H9 (cell line): ENCODE results near the gene IFNL3. TPM values are rescaled to one million over a fixed set of nuclear protein-coding genes. Genes with fewer than 3 reads are reported as not detected.
A peak's percentile ranks its signal among the peaks of the same experiment; 100 is the strongest.

Source experiments
- DNase-seq: peaks from one replicate; pipeline ENCODE4 v3.0.0-alpha.2; 2017
- H2AFZ ChIP-seq: one replicate; pipeline ENCODE4 v1.6.1; 2013; ENCODE audit warnings: mild to moderate bottlenecking, low read length, control low read depth, moderate library complexity
- H2AK5ac ChIP-seq: 2 replicates; pipeline ENCODE4 v1.6.1; 2013; ENCODE audit warnings: low read length, control low read depth, mixed read lengths; ENCODE audit not compliant: insufficient read length
- H2BK120ac ChIP-seq: one replicate; pipeline ENCODE4 v1.6.1; 2013; ENCODE audit warnings: low read depth, mild to moderate bottlenecking, low read length, control low read depth, inconsistent platforms; ENCODE audit not compliant: poor library complexity, severe bottlenecking
- H2BK12ac ChIP-seq: 2 replicates; pipeline ENCODE4 v1.6.1; 2013; ENCODE audit warnings: low read length, control low read depth, mixed read lengths, low read depth; ENCODE audit not compliant: insufficient read length
- H2BK15ac ChIP-seq: 2 replicates; pipeline ENCODE4 v1.6.1; 2013; ENCODE audit warnings: low read depth, low read length, control low read depth
- H2BK20ac ChIP-seq: one replicate; pipeline ENCODE4 v1.6.1; 2013; ENCODE audit warnings: low read depth, mild to moderate bottlenecking, low read length, control low read depth, inconsistent platforms; ENCODE audit not compliant: poor library complexity, severe bottlenecking
- H2BK5ac ChIP-seq: 2 replicates; pipeline ENCODE4 v1.6.1; 2013; ENCODE audit warnings: low read length, control low read depth, mixed read lengths; ENCODE audit not compliant: insufficient read length
- H3K14ac ChIP-seq: 2 replicates; pipeline ENCODE4 v1.6.1; 2013; ENCODE audit warnings: low read length, control low read depth; ENCODE audit not compliant: insufficient read depth
- H3K18ac ChIP-seq: 2 replicates; pipeline ENCODE4 v1.6.1; 2013; ENCODE audit warnings: low read depth, mild to moderate bottlenecking, mixed read lengths, low read length, control low read depth; ENCODE audit not compliant: insufficient read length
- H3K23ac ChIP-seq: 2 replicates; pipeline ENCODE4 v1.6.1; 2013; ENCODE audit warnings: low read length, control low read depth, mixed read lengths, low read depth; ENCODE audit not compliant: insufficient read length
- H3K23me2 ChIP-seq: 2 replicates; pipeline ENCODE4 v1.6.1; 2013; ENCODE audit warnings: low read depth, mild to moderate bottlenecking, mixed read lengths, low read length, control low read depth; ENCODE audit not compliant: insufficient read length, poor library complexity, severe bottlenecking
- H3K27ac ChIP-seq: 2 replicates; pipeline ENCODE4 v1.5.1; 2013; ENCODE audit warnings: low read length, control low read depth, mixed read lengths, low read depth; ENCODE audit not compliant: insufficient read length
- H3K27me3 ChIP-seq: 2 replicates; pipeline ENCODE4 v1.6.1; 2013; ENCODE audit warnings: low read length, control low read depth, inconsistent platforms; ENCODE audit not compliant: insufficient read depth
- H3K4ac ChIP-seq: 2 replicates; pipeline ENCODE4 v1.6.1; 2013; ENCODE audit warnings: low read depth, mild to moderate bottlenecking, control low read depth, inconsistent platforms, low read length, moderate library complexity
- H3K4me1 ChIP-seq: 2 replicates; pipeline ENCODE4 v1.6.1; 2013; ENCODE audit warnings: low read length, control low read depth, inconsistent platforms; ENCODE audit not compliant: insufficient read depth
- H3K4me2 ChIP-seq: 2 replicates; pipeline ENCODE4 v1.6.1; 2013; ENCODE audit warnings: low read length, control low read depth, mixed read lengths; ENCODE audit not compliant: insufficient read length, insufficient read depth
- H3K56ac ChIP-seq: 2 replicates; pipeline ENCODE4 v1.6.1; 2013; ENCODE audit warnings: low read depth, mild to moderate bottlenecking, mixed read lengths, low read length, control low read depth; ENCODE audit not compliant: insufficient read length
- H3K79me1 ChIP-seq: 2 replicates; pipeline ENCODE4 v1.6.1; 2013; ENCODE audit warnings: low read depth, mild to moderate bottlenecking, moderate library complexity, low read length, control low read depth, inconsistent platforms; ENCODE audit not compliant: insufficient read depth, poor library complexity, severe bottlenecking
- H3K79me2 ChIP-seq: 2 replicates; pipeline ENCODE4 v1.6.1; 2013; ENCODE audit warnings: low read length, control low read depth, inconsistent platforms; ENCODE audit not compliant: insufficient read depth
- H3K9ac ChIP-seq: 2 replicates; pipeline ENCODE4 v1.6.1; 2013; ENCODE audit warnings: low read length, control low read depth, mixed read lengths; ENCODE audit not compliant: insufficient read length; ENCODE audit errors: extremely low read depth
- H3K9me3 ChIP-seq: one replicate; pipeline ENCODE4 v1.6.1; 2013; ENCODE audit warnings: low read depth, low read length, inconsistent platforms; ENCODE audit not compliant: control insufficient read depth
- H3T11ph ChIP-seq: one replicate; pipeline ENCODE4 v1.6.1; 2013; ENCODE audit warnings: mild to moderate bottlenecking, low read length, control low read depth, inconsistent platforms
- H4K20me1 ChIP-seq: one replicate; pipeline ENCODE4 v1.6.1; 2013; ENCODE audit not compliant: control insufficient read depth, insufficient read length, insufficient read depth
- H4K5ac ChIP-seq: 2 replicates; pipeline ENCODE4 v1.6.1; 2013; ENCODE audit warnings: low read depth, mild to moderate bottlenecking, mixed read lengths, low read length, control low read depth; ENCODE audit not compliant: insufficient read length
- H4K8ac ChIP-seq: replicated peaks from 2 replicates; pipeline ENCODE4 v1.6.1; 2013; ENCODE audit warnings: low read length, control low read depth, mixed read lengths, low read depth; ENCODE audit not compliant: insufficient read length
- H4K91ac ChIP-seq: 2 replicates; pipeline ENCODE4 v1.6.1; 2013; ENCODE audit warnings: low read depth, mild to moderate bottlenecking, moderate library complexity, mixed read lengths, low read length, control low read depth; ENCODE audit not compliant: insufficient read length
- H3K27ac Mint-ChIP-seq, 3 experiments: 2 replicates in 2 of 3; 3 replicates in 1 of 3; pipeline ENCODE4 v1.8.0; 2020 to 2021; ENCODE audit warnings: mixed read lengths in 3 of 3, mild to moderate bottlenecking in 1 of 3, moderate library complexity in 1 of 3
- H3K27me3 Mint-ChIP-seq: 2 replicates; pipeline ENCODE4 v1.8.0; 2021; ENCODE audit warnings: low read depth, mild to moderate bottlenecking, moderate library complexity, mixed read lengths
- H3K36me3 Mint-ChIP-seq, 3 experiments: 2 replicates in 2 of 3; 3 replicates in 1 of 3; pipeline ENCODE4 v1.8.0; 2020 to 2021; ENCODE audit warnings: low read depth in 3 of 3, mixed read lengths in 3 of 3; ENCODE audit not compliant: insufficient read depth in 1 of 3
- H3K4me1 Mint-ChIP-seq, 2 experiments: 2 replicates each; pipeline ENCODE4 v1.8.0; 2020; ENCODE audit warnings: mixed read lengths in 2 of 2
- H3K4me3 Mint-ChIP-seq, 2 experiments: 2 replicates in 1 of 2; 3 replicates in 1 of 2; pipeline ENCODE4 v1.8.0; 2020 to 2021; ENCODE audit warnings: mild to moderate bottlenecking in 2 of 2, mixed read lengths in 2 of 2, moderate library complexity in 1 of 2
- H3K9me3 Mint-ChIP-seq, 2 experiments: 2 replicates in 1 of 2; 3 replicates in 1 of 2; pipeline ENCODE4 v1.8.0; 2020; ENCODE audit warnings: mild to moderate bottlenecking in 2 of 2, mixed read lengths in 2 of 2, moderate library complexity in 1 of 2
- WGBS: extraction: QIAGEN DNeasy Blood & Tissue Kit; methylation state at CpG from one replicate; pipeline ENCODE4 v1.1.7; 2013; ENCODE audit warnings: missing lambda C conversion rate, low lambda C conversion rate, mixed read lengths; ENCODE audit not compliant: insufficient read length; ENCODE audit errors: extremely low coverage; 5-methylcytosine and 5-hydroxymethylcytosine counted together
- total RNA-seq: library from RNA; stranded (reverse); gene quantifications from 2 replicates; pipeline ENCODE4 v1.2.1, GENCODE V29; 2021
- TF ChIP-seq, protein P1 (sequence below): fragments of 200-600 bp; sonication (generic); conservative IDR thresholded peaks from 3 replicates; pipeline ENCODE4 v1.8.0; 2021; ENCODE audit warnings: antibody characterized with exemption, mild to moderate bottlenecking

IFNL3 gene
- total RNA-seq, 1 experiment from 2014 or later = not detected

DNA sequence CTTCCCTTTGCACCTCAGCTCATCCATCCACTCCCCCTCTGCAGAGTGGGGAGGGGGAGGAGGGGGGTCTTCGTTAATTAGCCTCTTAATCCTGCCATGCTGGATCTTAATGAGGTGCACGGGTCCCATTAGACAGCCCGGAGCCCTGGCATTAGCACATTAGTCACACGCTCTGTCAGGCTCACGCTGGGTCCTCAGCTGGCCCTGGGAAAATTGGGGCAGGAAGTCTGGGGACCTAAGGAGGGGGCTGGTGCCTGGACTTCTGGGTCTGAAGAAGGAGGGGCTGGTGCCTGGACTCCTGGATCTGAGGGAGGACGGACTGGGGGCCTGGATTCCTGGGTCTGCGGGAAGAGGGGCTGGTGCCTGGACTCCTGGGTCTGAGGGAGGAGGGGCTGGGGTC, 48.5 kb downstream of the IFNL3 start:
- H2BK12ac ChIP-seq = no peak overlapping the region
- no peaks in the 10 kb centered on the region for H3K4me1 ChIP-seq
- no peaks in the 10 kb centered on the region for H3K36me3 Mint-ChIP-seq
- no peak overlapping the region for H2AFZ ChIP-seq
- H3K79me2 ChIP-seq = no peaks in the 10 kb centered on the region
- peaks cover 72% of the 10 kb centered on the region for H3K27me3 Mint-ChIP-seq
- no peak overlapping the region for H3K27ac ChIP-seq
- no peak overlapping the region for H2BK15ac ChIP-seq
- no peak overlapping the region for H3K4ac ChIP-seq
- no peak overlapping the region for H3K18ac ChIP-seq
- H2AK5ac ChIP-seq = no peak overlapping the region
- no peaks in the 10 kb centered on the region; a peak in 1 of 5 replicates for H3K9me3 Mint-ChIP-seq
- no peak overlapping the region for H2BK20ac ChIP-seq
- TF ChIP-seq, protein P1, sequence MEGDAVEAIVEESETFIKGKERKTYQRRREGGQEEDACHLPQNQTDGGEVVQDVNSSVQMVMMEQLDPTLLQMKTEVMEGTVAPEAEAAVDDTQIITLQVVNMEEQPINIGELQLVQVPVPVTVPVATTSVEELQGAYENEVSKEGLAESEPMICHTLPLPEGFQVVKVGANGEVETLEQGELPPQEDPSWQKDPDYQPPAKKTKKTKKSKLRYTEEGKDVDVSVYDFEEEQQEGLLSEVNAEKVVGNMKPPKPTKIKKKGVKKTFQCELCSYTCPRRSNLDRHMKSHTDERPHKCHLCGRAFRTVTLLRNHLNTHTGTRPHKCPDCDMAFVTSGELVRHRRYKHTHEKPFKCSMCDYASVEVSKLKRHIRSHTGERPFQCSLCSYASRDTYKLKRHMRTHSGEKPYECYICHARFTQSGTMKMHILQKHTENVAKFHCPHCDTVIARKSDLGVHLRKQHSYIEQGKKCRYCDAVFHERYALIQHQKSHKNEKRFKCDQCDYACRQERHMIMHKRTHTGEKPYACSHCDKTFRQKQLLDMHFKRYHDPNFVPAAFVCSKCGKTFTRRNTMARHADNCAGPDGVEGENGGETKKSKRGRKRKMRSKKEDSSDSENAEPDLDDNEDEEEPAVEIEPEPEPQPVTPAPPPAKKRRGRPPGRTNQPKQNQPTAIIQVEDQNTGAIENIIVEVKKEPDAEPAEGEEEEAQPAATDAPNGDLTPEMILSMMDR = no peak
- no peak overlapping the region for H3K56ac ChIP-seq
- no peak overlapping the region for H3K23ac ChIP-seq
- peaks cover 7% of the 10 kb centered on the region for H3K23me2 ChIP-seq
- H4K20me1 ChIP-seq = no peaks in the 10 kb centered on the region
- H3K14ac ChIP-seq = no peak overlapping the region
- DNase-seq = no peak
- H3K4me3 Mint-ChIP-seq = peak overlapping the region; percentile 36 to 75; a peak in 3 of 5 replicates
- no peak overlapping the region for H3K27ac Mint-ChIP-seq
- no peaks in the 10 kb centered on the region for H3K79me1 ChIP-seq
- WGBS = no CpG with 5 or more reads among the region's 7 CpGs
- no peaks in the 10 kb centered on the region for H3K9me3 ChIP-seq
- H4K8ac ChIP-seq = no peak overlapping the region
- peaks cover 10 to 34% of the 10 kb centered on the region in 2 experiments for H3K4me1 Mint-ChIP-seq
- H2BK5ac ChIP-seq = no peak overlapping the region
- H3K9ac ChIP-seq = no peak overlapping the region
- H3K27me3 ChIP-seq = peaks cover 7% of the 10 kb centered on the region; the same call in 1 of the 2 replicates
- no peak overlapping the region for H4K91ac ChIP-seq
- H3K4me2 ChIP-seq = peak overlapping the region; percentile 48
- no peak overlapping the region for H4K5ac ChIP-seq
- no peak overlapping the region for H3T11ph ChIP-seq
- H2BK120ac ChIP-seq = no peak overlapping the region
